ENCODE data around the gene PROCA1. TPM values are rescaled to one million over a fixed set of nuclear protein-coding genes. Genes with fewer than 3 reads are reported as not detected.

The PROCA1 gene
- total RNA-seq, 2 donors from 2014 or later = 28.7 to 41.6 TPM

DNA sequence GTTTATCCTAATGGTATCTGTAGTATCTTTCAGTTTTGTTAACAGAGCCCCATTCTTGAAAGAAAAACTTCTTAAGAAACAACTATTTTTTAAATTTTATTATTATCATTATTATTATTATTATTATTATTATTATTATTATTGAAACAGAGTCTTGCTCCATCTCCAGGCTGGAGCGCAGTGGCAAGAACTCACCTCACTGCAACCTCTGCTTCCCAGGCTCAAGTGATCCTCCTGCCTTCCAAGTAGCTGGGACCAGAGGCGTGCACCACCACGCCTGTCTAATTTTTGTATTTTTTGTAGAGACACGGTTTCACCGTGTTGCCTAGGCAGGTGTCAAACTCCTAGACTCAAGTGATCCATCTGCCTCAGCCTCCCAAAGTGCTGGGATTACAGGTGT is 26.3 kb downstream of the PROCA1 start:
- peaks cover 92% of the 10 kb centered on the region for H3K36me3 Mint-ChIP-seq (ENCODE audit: low read depth)

DNA sequence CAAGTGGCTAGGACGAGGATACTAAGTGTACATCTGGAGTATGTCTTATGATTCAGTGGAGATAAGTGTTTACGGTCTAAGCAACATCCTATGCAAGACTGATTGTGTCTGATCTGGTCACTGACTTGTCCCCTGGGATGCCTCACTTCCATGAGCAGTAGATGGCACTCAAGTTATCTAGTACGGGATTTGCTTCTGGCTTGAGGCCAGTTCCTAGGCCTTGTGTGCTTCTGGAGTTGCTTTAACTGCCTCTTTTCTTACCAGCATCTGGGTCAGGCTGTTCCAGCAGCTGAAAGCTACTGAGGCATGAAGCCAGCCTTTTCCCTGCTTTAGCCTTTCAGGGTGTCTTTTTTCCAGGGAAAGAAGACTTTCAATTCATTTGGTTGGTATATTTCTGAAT is 26.7 kb downstream of the PROCA1 start:
- TF ChIP-seq, protein P1, sequence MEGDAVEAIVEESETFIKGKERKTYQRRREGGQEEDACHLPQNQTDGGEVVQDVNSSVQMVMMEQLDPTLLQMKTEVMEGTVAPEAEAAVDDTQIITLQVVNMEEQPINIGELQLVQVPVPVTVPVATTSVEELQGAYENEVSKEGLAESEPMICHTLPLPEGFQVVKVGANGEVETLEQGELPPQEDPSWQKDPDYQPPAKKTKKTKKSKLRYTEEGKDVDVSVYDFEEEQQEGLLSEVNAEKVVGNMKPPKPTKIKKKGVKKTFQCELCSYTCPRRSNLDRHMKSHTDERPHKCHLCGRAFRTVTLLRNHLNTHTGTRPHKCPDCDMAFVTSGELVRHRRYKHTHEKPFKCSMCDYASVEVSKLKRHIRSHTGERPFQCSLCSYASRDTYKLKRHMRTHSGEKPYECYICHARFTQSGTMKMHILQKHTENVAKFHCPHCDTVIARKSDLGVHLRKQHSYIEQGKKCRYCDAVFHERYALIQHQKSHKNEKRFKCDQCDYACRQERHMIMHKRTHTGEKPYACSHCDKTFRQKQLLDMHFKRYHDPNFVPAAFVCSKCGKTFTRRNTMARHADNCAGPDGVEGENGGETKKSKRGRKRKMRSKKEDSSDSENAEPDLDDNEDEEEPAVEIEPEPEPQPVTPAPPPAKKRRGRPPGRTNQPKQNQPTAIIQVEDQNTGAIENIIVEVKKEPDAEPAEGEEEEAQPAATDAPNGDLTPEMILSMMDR (conservative IDR thresholded peaks at IDR 0.05) = no peak
- 88 to 90% methylated on average over 2 to 3 of the region's 3 CpGs for WGBS, 2 experiments (ENCODE audit: insufficient coverage in 1 of 2, insufficient read length in 1 of 2)
- Mint-ChIP-seq H3K36me3 (ENCODE audit: low read depth) (peaks cover 88% of the 10 kb centered on the region), H3K4me1 (no peaks in the 10 kb centered on the region), H3K27me3 (ENCODE audit: insufficient read depth) (no peaks in the 10 kb centered on the region), H3K27ac (no peak overlapping the region), H3K4me3 (no peak overlapping the region), H3K9me3 (no peaks in the 10 kb centered on the region)
- H3K27ac ChIP-seq (ENCODE audit: low read depth, low read length) = no peak overlapping the region
- H3K9me3 ChIP-seq (ENCODE audit: control insufficient read depth, low read length) = no peaks in the 10 kb centered on the region
- no peaks in the 10 kb centered on the region for H3K27me3 ChIP-seq (ENCODE audit: control insufficient read depth, insufficient read depth, low read length, poor library complexity, severe bottlenecking)
- H3K4me1 ChIP-seq (ENCODE audit: control insufficient read depth, insufficient read depth, low read length) = no peaks in the 10 kb centered on the region
- H3K4me3 ChIP-seq (ENCODE audit: low read length) = no peak overlapping the region
- DNase-seq = no peak
- H3K9ac ChIP-seq (ENCODE audit: extremely low read depth, low read length, poor library complexity, severe bottlenecking) = no peak overlapping the region
- H3K36me3 ChIP-seq (ENCODE audit: control insufficient read depth, insufficient read depth, low read length) = peaks cover 92% of the 10 kb centered on the region

More for the DNA sequence above, 26.3 kb downstream of the PROCA1 start:
- Mint-ChIP-seq H3K4me1 (no peaks in the 10 kb centered on the region), H3K4me3 (no peak overlapping the region), H3K9me3 (no peaks in the 10 kb centered on the region), H3K27ac (no peak overlapping the region), H3K27me3 (ENCODE audit: insufficient read depth) (no peaks in the 10 kb centered on the region)
- Histone ChIP-seq H3K27ac (ENCODE audit: low read depth, low read length) (no peak overlapping the region), H3K4me1 (ENCODE audit: control insufficient read depth, insufficient read depth, low read length) (no peaks in the 10 kb centered on the region), H3K9ac (ENCODE audit: extremely low read depth, low read length, poor library complexity, severe bottlenecking) (no peak overlapping the region), H3K27me3 (ENCODE audit: control insufficient read depth, insufficient read depth, low read length, poor library complexity, severe bottlenecking) (no peaks in the 10 kb centered on the region), H3K4me3 (ENCODE audit: low read length) (no peak overlapping the region), H3K36me3 (ENCODE audit: control insufficient read depth, insufficient read depth, low read length) (peaks cover 95% of the 10 kb centered on the region), H3K9me3 (ENCODE audit: control insufficient read depth, low read length) (no peaks in the 10 kb centered on the region)
- TF ChIP-seq, protein P1 (conservative IDR thresholded peaks at IDR 0.05) = no peak
- DNase-seq = no peak
- WGBS, 2 experiments (ENCODE audit: insufficient coverage in 1 of 2, insufficient read length in 1 of 2) = 91 to 95% methylated on average over 4 to 5 of the region's 5 CpGs

GRCh38 chr17:28682655-28683054 is 29.0 kb downstream of the PROCA1 start:
- DNase-seq = no peak
- TF ChIP-seq, protein P1 (conservative IDR thresholded peaks at IDR 0.05) = no peak
- Histone ChIP-seq H3K9me3 (ENCODE audit: control insufficient read depth, low read length) (no peaks in the 10 kb centered on the region), H3K4me3 (ENCODE audit: low read length) (no peak overlapping the region), H3K4me1 (ENCODE audit: control insufficient read depth, insufficient read depth, low read length) (no peaks in the 10 kb centered on the region), H3K27me3 (ENCODE audit: control insufficient read depth, insufficient read depth, low read length, poor library complexity, severe bottlenecking) (no peaks in the 10 kb centered on the region), H3K27ac (ENCODE audit: low read depth, low read length) (no peak overlapping the region), H3K36me3 (ENCODE audit: control insufficient read depth, insufficient read depth, low read length) (peaks cover 82% of the 10 kb centered on the region), H3K9ac (ENCODE audit: extremely low read depth, low read length, poor library complexity, severe bottlenecking) (no peak overlapping the region)
- no peaks in the 10 kb centered on the region for H3K9me3 Mint-ChIP-seq
- no peaks in the 10 kb centered on the region for H3K4me1 Mint-ChIP-seq
- WGBS, 2 experiments (ENCODE audit: insufficient coverage in 1 of 2, insufficient read length in 1 of 2) = 97% methylated on average over 5 to 11 of the region's 11 CpGs
- peaks cover 80% of the 10 kb centered on the region for H3K36me3 Mint-ChIP-seq (ENCODE audit: low read depth)
- no peak overlapping the region for H3K27ac Mint-ChIP-seq
- H3K4me3 Mint-ChIP-seq = no peak overlapping the region
- H3K27me3 Mint-ChIP-seq (ENCODE audit: insufficient read depth) = no peaks in the 10 kb centered on the region
